HG03460 (cell line): Measurements from ENCODE around the gene TRPM7.
"Not testable (repeated sequence)": the region's sequence is repeated elsewhere in the genome, so short reads cannot be mapped to it uniquely, and the experiment has no call there.

Experiments
- ATAC-seq: cut with Tn5 transposase; IDR thresholded peaks from one replicate; pipeline ENCODE4 v1.9.1; 2021; ENCODE audit not compliant: unreplicated experiment

The TRPM7 gene, protein sequence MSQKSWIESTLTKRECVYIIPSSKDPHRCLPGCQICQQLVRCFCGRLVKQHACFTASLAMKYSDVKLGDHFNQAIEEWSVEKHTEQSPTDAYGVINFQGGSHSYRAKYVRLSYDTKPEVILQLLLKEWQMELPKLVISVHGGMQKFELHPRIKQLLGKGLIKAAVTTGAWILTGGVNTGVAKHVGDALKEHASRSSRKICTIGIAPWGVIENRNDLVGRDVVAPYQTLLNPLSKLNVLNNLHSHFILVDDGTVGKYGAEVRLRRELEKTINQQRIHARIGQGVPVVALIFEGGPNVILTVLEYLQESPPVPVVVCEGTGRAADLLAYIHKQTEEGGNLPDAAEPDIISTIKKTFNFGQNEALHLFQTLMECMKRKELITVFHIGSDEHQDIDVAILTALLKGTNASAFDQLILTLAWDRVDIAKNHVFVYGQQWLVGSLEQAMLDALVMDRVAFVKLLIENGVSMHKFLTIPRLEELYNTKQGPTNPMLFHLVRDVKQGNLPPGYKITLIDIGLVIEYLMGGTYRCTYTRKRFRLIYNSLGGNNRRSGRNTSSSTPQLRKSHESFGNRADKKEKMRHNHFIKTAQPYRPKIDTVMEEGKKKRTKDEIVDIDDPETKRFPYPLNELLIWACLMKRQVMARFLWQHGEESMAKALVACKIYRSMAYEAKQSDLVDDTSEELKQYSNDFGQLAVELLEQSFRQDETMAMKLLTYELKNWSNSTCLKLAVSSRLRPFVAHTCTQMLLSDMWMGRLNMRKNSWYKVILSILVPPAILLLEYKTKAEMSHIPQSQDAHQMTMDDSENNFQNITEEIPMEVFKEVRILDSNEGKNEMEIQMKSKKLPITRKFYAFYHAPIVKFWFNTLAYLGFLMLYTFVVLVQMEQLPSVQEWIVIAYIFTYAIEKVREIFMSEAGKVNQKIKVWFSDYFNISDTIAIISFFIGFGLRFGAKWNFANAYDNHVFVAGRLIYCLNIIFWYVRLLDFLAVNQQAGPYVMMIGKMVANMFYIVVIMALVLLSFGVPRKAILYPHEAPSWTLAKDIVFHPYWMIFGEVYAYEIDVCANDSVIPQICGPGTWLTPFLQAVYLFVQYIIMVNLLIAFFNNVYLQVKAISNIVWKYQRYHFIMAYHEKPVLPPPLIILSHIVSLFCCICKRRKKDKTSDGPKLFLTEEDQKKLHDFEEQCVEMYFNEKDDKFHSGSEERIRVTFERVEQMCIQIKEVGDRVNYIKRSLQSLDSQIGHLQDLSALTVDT (N-terminal part only)

DNA sequence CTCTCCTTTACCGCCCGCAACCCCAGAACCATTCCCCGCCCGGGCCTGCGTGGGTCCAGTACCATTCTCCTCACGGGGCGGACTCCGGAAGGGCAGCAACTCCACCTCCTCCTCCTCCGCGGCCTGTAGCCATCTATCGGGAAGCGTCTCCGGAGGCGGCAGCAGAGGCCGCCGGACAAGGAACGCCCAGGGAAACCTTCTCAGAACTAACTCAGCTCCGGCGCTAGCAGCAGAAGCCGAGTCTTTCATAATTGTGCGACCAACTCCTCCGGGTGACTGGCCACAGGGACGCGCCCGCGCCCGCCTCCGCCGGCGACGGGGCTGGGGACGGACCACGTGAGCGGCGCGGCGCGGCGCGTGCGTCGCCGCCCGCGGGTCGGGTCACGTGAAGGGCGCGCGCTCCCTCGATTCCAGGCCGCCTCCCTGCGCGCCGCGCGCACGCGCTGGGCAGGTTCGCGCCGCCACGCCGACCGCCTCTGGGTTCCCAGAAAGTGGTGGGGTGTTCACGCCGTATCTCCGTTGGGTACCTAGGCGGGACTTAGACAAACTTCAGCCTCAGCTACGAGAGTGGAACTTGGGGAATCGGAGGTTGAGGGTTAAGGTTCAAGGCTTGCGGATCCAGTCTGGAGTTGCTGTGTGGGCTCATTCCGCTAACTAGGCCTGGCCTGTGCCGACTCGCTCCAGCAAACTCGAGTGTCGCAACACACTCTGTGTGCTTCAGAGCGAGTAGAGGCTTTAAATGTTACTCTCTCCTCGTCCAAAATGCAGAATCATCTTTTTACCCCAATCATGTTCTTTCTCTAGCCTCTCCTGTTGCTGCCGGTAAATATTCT, at the start of gene TRPM7:
Gene TRPM7, minus strand, starts transcription at position 329 of the 833 bp plus-strand sequence. Its CDS starts 264 bp downstream, at position 65.
- peak; percentile 79 for ATAC-seq

DNA sequence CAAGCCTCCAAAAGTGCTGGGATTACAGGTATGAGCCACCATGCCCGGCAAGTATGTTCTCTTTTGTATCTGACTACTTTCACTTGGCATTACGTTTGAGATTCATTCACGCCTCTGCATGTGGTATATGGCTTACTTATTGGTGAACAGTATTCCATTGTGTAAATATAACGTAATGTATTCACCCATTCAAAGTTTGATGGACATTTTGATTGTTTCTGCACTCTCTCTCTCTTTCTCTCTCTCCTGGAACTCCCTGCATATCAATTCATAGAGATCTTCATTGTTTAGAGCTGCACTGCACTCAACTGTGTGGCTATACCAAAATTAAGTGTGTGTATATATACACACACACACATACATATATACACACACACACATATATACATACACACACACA, 48.6 kb upstream of the TRPM7 start:
- ATAC-seq: no peak

DNA sequence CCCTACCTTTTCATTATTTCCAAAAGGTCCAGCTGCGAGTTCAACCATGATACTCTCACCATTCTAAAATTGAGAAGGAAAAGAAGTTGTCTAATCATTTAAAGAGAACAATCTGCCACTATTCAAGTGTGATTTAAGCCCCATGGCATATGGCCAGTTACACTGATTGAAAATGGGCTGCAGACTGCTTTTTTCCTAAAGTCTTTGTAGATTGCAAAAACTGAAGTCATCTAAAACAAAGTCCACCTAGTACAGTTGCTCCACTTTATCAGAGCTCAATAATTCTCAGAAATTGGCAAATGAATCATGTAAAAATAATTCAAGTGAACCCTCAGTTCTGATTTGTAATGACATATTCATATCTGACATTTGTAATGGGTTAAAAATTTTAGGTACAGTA, 39.7 kb upstream of the TRPM7 start:
- no peak for ATAC-seq

DNA sequence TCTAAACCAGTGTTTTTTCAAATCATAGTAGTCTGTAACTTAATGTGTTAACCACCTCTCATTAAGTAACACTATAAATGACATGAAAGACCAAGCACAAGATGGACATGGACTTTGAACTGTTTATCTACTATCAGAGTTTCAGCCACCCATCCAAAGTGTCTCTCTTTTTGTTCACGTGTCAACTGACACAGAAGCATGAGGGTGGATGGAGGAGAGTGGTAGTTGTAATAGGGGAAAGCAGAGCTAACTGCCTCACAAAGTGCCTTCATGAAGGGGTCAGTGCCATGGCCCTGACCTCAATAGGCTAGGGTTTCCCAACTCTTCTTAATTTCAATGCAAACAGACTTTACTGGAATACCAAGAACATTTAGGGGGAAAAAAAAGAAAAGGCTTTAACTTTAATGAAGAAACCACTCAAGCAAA, 32.1 kb upstream of the TRPM7 start:
- no peak for ATAC-seq

DNA sequence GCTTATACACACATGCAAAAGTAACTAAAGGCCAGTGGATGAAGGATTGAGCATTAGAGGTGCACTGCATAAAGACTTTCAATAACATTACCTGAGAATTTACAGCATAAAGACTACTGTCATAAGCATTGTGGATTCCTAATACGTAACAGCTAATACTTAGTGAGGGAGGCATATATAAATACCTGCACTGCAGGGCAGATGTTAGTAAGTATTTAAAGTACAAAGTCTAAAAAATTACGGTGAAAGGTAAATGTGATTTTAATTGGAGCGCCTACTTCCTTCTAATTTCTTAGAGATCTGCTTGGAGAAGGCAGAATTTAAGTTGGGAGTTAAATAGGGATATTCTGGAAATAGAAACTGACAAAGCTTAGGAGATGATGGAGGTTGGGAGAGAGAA, 25.4 kb upstream of the TRPM7 start:
- ATAC-seq: no peak

DNA sequence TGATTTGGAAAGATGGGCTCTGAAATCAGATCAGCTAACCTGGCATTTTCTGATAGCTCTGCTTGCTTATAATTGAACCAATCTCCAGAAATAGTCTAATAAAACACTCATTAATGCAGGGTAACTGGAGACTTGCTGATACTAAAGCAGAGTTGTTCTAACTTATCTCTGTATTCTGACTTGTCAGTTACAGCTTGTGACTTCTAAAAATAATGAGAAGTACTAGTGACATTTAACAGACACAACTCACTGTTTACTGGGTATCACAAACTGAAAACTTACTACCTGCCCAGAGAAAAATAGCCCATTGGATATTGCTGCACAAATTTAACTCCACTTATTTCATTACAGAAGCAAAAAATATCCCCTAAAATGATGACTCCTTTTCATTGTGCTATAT, 24.0 kb upstream of the TRPM7 start:
- no peak for ATAC-seq

DNA sequence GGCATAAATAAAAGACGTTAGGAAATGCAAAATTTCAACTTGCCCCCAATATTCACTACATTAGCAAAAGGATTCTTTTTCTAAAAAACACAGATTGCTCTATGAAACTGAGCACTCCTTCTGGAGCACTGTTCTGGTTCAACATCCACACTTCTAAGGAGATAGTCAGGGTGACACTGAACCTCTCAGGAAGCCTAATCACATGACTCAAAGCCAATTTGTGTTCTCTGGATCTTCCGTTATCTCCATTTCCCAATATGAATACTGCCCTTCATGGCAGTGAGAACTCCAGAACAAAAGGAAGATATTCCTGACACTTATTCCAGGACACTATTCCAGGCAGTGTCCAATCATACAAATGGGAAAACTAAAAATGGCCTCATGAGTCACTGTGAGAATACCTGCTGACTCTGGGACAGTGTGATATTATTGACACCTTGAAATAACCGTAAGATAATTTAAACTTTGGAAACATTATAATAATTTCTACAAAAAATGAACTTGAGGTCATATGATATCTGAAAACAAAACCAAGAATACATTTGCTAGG, 21.4 kb upstream of the TRPM7 start:
- ATAC-seq: no peak

DNA sequence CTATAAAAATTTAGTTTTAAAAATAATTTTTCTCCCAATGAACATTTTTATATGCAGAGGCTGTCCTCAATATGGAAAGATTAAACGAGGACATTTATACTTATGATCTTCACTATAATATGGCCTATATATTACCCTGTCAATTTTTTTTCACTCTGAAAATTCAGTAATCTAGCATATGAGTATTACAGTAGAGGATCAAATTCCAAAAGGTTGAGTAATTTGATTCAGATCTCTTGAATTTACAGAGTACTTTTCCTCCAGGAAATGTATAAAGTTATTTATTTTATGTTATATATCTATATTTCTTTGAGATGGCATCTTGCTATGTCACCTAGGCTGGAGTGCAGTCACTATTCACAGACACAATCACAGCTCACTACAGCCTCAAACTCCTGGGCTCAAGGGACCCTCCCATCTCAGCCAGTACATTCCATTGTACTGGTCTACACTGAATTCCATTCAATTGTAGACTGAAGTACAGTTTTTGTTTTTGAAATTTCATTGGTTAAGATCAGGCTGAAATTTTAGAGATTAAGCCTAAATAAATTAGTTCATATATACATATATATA, 16.3 kb upstream of the TRPM7 start:
- no peak for ATAC-seq

DNA sequence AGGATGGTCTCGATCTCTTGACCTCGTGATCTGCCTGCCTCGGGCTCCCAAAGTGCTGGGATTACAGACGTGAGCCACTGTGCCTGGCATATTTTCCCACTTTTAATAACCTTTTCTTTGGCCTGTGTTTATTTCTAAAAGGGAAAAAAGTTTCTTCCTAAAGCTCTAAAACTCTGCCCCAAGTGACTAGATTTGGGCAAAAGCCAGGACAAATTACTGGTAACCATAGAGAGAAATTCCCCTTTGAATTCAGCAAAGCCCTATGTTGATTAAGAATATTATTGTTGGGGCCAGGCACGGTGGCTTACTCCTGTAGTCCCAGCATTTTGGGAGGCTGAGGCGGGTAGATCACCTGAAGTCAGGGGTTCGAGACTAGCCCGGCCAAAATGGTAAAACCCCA, 11.5 kb upstream of the TRPM7 start:
- ATAC-seq: no peak

DNA sequence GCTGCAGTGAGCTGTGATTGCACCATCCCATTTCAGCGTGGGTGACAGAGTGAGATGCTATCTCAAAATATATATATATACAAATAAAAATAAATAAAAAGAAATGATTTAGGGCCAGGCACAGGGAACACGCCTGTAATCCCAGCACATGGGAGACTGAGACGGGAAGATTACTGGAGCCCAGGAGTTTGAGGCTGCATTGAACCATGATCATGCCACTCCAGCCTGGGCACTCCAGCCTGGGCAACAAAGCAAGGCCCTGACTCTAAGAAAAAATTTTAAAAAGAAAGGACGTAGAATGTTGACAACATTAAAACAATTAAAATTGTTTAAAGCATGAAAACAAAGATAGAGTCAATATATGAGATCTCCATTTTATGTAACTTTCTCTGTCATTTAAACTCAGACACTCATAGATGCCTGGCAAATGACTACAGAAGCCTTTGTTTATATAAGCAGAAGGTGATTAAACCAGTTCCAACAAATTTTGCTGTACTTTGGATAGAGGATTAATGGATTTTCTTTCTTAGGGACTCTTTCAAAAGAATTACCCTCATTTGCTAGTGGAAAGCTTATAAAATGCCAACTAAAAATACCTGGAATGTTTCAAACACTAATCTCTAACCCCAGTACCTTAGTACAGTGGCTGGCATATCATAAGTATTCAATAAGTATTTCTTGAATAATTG, 10.7 kb upstream of the TRPM7 start:
- no peak for ATAC-seq

DNA sequence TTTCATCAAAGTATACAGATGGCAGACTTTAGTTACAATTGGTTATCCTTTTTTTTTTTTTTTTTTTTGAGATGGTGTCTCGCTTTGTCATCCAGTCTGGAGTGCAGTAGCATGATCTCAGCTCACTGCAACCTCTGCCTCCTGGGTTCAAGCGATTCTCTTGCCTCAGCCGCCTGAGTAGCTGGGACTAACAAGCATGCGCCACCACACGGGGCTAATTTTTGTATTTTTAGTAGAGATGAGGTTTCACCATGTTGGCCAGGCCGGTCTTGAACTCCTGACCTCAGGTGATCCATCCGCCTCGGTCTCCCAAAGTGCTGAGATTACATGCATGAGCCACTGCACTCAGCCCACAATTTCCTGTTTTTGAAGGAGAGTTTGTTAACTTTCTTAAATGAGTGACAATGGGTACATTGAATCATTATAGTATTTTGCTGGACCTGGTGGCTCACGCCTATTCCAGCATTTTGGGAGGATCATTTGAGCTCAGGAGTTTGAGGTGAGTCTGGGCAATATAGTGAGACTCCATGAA, 8.1 kb upstream of the TRPM7 start:
- not testable (repeated sequence) for ATAC-seq

DNA sequence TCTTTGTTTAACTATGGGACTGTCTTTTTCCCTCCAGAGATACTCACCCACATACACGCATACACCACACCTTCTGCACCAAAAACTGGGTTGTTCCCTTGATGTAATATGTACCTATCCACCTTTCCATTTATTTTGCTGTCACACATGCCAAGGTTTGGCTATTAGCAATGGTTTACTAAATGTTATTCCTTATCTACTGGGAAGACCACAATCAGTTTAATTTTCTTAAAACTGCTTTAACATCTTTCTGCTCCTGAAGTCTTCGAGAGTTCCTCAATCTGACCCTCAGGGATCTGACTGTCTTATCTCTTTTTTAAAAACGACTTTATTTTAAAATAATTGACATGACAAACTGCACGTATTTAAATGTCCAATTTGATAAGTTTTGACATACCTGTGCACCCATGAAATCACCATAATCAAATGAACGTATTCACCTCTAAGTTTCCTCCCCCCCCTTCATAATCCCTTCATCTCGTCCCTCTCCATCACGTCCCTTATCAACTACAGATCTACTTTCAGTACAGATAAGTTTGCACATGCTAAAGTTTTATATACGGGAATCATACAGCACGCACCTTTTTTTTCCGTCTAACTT, 805 bp upstream of the TRPM7 start:
- ATAC-seq: no peak

DNA sequence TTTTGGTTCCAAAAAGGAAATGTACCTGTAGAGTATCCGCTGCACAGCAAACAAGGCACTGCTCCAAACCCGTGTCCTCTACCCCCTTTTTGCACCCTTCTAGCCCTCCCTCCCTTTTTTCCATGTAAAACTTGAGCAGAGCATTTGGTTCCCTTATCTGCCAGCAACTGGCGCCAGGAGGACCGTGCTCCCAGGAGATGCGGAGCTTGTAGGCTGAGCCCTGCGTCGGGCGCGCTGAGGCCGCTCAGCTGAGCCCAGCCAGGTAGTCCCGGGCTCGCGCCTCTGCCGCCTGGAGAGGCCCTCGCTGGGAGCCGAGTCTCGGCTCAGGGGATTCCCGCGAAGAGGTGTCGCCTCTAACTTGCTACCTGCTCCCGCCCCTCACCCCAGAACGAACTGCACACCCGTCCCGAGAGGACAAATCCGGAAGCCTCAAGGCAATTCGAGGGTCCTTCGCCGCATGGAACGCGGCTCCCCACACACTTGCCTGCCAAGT, 575 bp downstream of the TRPM7 start:
- peak; percentile 61 for ATAC-seq

DNA sequence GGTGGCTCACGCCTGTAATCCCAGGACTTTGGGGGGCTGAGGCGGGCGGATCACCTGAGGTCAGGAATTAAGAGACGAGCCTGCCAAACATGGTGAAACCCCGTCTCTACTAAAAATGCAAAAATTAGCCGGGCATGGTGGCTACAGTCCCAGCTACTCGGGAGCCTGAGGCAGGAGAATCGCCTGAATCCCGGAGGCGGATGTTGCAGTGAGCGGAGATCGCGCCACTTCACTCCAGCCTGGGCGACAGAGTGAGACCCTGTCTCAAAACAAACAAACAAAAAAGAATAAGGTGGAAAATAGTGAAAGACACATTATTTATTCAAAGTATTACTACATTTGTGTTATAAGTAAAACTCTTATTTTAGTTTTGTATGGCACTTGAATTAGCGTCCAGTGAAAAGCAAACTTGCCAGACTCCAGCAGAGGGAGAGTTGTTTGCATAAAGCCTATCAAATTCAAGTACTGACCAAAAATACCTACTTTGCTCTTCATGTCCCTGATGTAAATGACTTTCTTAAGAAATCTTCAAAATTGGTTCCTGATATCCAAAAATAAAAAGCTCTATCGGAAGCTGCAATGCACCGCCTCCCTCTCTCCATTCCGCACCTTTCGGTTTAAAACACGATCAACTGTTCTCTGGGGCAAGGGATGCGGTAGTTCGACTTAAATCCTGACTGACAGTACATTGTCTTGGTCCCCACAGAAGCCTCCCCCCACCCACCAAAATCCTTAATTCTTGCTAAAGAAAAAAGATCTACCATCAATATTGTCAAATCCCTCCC, 1.2 kb downstream of the TRPM7 start:
- no peak for ATAC-seq

DNA sequence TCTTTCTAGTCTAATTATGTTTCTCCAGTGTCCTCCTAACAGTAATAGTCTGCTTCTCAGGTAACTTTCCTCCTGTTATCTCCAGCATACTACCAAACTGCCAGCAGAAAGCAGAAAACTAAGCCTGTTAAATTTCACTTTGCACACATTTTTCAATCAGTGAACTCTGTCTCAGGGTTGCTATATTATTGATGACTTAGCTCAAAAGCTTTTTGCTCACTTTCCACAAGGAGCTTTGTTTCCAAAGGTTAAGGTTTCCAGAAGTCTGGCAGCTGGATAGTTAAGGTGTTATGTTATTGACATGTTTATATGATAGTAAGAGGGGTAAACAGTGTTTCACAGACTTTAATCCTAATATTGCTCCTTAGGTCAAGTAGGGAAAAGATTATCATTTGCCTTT, 5.1 kb downstream of the TRPM7 start:
- ATAC-seq: no peak

DNA sequence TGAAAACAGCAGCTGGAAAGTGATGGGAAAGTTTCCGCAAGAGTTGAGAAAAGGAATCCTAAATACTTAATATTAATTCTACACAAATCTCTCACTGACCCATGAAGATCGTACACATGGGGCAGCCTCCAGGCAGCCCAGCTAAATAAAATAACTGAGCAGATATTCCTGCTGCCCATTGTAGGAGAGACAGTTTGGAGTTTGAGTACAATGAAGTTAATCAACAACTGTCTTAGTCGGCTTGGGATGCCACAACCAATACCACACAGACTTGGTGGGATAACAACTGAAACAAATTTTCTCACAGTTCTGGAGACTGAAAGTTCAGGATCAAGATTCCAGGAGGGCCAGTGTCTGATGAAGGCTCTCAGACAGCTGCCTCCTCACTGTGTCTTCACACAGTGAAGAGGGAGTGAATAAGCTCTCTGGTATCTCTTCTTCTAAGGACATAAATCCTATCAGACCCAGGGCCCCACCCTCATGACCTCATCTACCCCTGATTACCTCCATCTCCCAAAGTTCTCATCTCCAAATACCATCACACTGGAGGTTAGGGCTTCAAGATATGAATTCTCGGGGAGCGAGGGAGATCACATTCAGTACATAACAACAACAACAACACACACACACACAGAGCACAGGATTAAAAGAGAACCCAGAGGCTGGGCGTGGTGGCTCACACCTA, 9.7 kb downstream of the TRPM7 start:
- no peak for ATAC-seq

DNA sequence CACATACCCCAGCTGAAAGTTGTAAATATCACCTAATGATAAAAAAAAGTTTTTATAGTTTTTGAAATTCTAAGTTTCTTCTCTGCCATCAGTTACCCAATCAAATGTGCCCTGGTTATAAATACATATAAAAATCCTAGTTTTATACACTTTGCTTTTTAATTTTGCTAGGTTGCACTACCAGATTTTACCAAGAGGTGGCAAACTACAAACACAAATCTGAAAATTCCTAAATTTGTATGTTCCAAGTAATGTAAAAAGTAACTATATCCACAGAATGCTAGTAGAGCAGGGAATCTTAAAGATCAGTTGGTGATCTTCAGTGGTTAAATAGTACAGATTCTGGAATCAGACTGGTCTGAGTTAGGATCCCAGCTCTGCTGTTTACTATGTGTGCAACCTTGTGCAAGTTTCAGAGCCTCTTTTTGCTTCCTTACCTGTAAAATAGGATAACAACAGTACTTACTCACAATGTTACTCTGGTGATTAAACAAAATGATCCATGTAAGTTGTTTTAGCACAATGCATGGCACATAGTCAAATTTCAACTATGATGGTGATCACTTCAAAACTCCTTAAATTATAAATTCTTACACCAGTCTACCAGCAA, 11.0 kb downstream of the TRPM7 start:
- no peak for ATAC-seq
